HG03095 (cell line): ENCODE measurements around the gene HNRNPH1.
A peak's percentile ranks its signal among the peaks of the same experiment; 100 is the strongest.

Experiments
- ATAC-seq: cut with Tn5 transposase; IDR thresholded peaks from one replicate; pipeline ENCODE4 v1.9.1; 2021; ENCODE audit warnings: moderate library complexity; ENCODE audit not compliant: unreplicated experiment

HNRNPH1 gene

GRCh38 chr5:179623906-179624741 lies 653 bp upstream of the HNRNPH1 start:
- ATAC-seq, result peak; percentile 2

- ATAC-seq, result no peak
These were observed 1.8 kb downstream of the HNRNPH1 start for GRCh38 chr5:179621551-179622214.

- no peak for ATAC-seq
These were observed 2.6 kb downstream of the HNRNPH1 start for GRCh38 chr5:179620703-179621350.

- ATAC-seq, result no peak
These were observed 3.2 kb downstream of the HNRNPH1 start for GRCh38 chr5:179620293-179620692.

- no peak for ATAC-seq
These were observed 3.7 kb downstream of the HNRNPH1 start for GRCh38 chr5:179619776-179620175.

- no peak for ATAC-seq
These were observed 4.4 kb downstream of the HNRNPH1 start for GRCh38 chr5:179618923-179619554.

GRCh38 chr5:179617930-179618329 lies 5.5 kb downstream of the HNRNPH1 start:
- ATAC-seq, result no peak

GRCh38 chr5:179616002-179616594 lies 7.4 kb downstream of the HNRNPH1 start:
- no peak for ATAC-seq

GRCh38 chr5:179615203-179615602 lies 8.3 kb downstream of the HNRNPH1 start:
- no peak for ATAC-seq

- ATAC-seq, result no peak
These were observed 8.7 kb downstream of the HNRNPH1 start for GRCh38 chr5:179614745-179615144.

- no peak for ATAC-seq
These were observed 9.9 kb downstream of the HNRNPH1 start for GRCh38 chr5:179613460-179614071.

- no peak for ATAC-seq
These were observed 10.7 kb downstream of the HNRNPH1 start for GRCh38 chr5:179612577-179613459.

- ATAC-seq, result no peak
These were observed 12.6 kb downstream of the HNRNPH1 start for GRCh38 chr5:179610903-179611265.

- no peak for ATAC-seq
These were observed 13.2 kb downstream of the HNRNPH1 start for GRCh38 chr5:179610109-179610902.

- no peak for ATAC-seq
These were observed 13.7 kb downstream of the HNRNPH1 start for GRCh38 chr5:179609834-179610108.

- ATAC-seq, result no peak
These were observed 15.3 kb downstream of the HNRNPH1 start for GRCh38 chr5:179608131-179608581.

- no peak for ATAC-seq
These were observed 16.1 kb downstream of the HNRNPH1 start for GRCh38 chr5:179607160-179607931.

- no peak for ATAC-seq
These were observed 16.6 kb downstream of the HNRNPH1 start for GRCh38 chr5:179606910-179607159.
